OCI-LY7 (cell line): ENCODE data around the gene PER3. TPM values are rescaled to one million over a fixed set of nuclear protein-coding genes. Genes with fewer than 3 reads are reported as not detected.

Experiments
- BruUV-seq: library from RNA; stranded (reverse); fragments of 400-500 nt; replicated peaks from 2 replicates; lab custom pipeline; 2021; lab: Mats Ljungman, UMichigan
- CTCF ChIA-PET: fragments of 300-600 bp; sonication (Branson Sonifier 250); formaldehyde crosslinking; loops from one replicate; lab custom pipeline; 2022; ENCODE audit warnings: antibody characterized with exemption; ENCODE audit not compliant: unreplicated experiment; lab: Charles Lee
- POLR2A ChIA-PET: fragments of 300-600 bp; sonication (Branson Sonifier 250); formaldehyde crosslinking; loops from one replicate; lab custom pipeline; 2022; ENCODE audit warnings: antibody characterized with exemption; lab: Charles Lee
- DNase-seq: peaks from one replicate; pipeline ENCODE4 v3.0.0-alpha.2; 2015; ENCODE audit warnings: low spot score
- H2AFZ ChIP-seq: fragments of 200-600 bp; sonication (generic), shearing (Covaris generic); 2 replicates; pipeline ENCODE4 v1.6.1; 2014; ENCODE audit warnings: mild to moderate bottlenecking, antibody characterized with exemption, low read length, moderate library complexity
- H3K27ac ChIP-seq: fragments of 200-600 bp; sonication (generic); 2 replicates; pipeline ENCODE4 v1.5.1; 2014; ENCODE audit warnings: mixed run types, low read depth, mild to moderate bottlenecking, moderate library complexity, low read length, inconsistent platforms; ENCODE audit not compliant: poor library complexity, severe bottlenecking
- H3K36me3 ChIP-seq: fragments of 200-600 bp; sonication (generic); 2 replicates; pipeline ENCODE4 v1.6.1; 2014; ENCODE audit warnings: mild to moderate bottlenecking, antibody characterized with exemption, low read length, moderate library complexity, mixed read lengths; ENCODE audit not compliant: insufficient read depth
- H3K4me1 ChIP-seq: fragments of 200-600 bp; sonication (generic); 2 replicates; pipeline ENCODE4 v1.5.1; 2014; ENCODE audit warnings: mild to moderate bottlenecking, low read length; ENCODE audit not compliant: insufficient read depth, poor library complexity, severe bottlenecking
- H3K4me2 ChIP-seq: fragments of 200-600 bp; sonication (generic); 2 replicates; pipeline ENCODE4 v1.6.1; 2014; ENCODE audit warnings: mild to moderate bottlenecking, low read length
- H3K4me3 ChIP-seq: fragments of 200-600 bp; sonication (generic); 2 replicates; pipeline ENCODE4 v1.5.1; 2014; ENCODE audit warnings: mild to moderate bottlenecking, low read depth, low read length; ENCODE audit not compliant: poor library complexity, severe bottlenecking
- H3K79me2 ChIP-seq: fragments of 200-600 bp; sonication (generic); 2 replicates; pipeline ENCODE4 v1.6.1; 2016; ENCODE audit warnings: low read depth, mild to moderate bottlenecking, low read length, moderate library complexity, mixed read lengths; ENCODE audit not compliant: insufficient read depth
- H3K9me2 ChIP-seq: fragments of 200-600 bp; sonication (generic); 2 replicates; pipeline ENCODE4 v1.6.1; 2016; ENCODE audit warnings: mild to moderate bottlenecking, low read length, mixed read lengths; ENCODE audit not compliant: insufficient read depth
- H3K9me3 ChIP-seq: fragments of 200-600 bp; sonication (generic); 2 replicates; pipeline ENCODE4 v1.6.1; 2014; ENCODE audit warnings: mild to moderate bottlenecking, mixed run types, low read length, mixed read lengths
- H4K20me1 ChIP-seq: fragments of 200-600 bp; sonication (generic); 2 replicates; pipeline ENCODE4 v1.6.1; 2014; ENCODE audit warnings: mild to moderate bottlenecking, antibody characterized with exemption, low read length, moderate library complexity, mixed read lengths; ENCODE audit not compliant: insufficient read depth
- EZH2phosphoT487 ChIP-seq: fragments of 200-600 bp; sonication (generic); IDR thresholded peaks from 2 replicates; pipeline ENCODE4 v1.6.1; 2018; ENCODE audit warnings: low read depth, borderline replicate concordance, mild to moderate bottlenecking, mixed run types, antibody characterized with exemption, low read length, moderate library complexity, mixed read lengths
- intact Hi-C: fragments of 100-400 bp; cut with micrococcal nuclease; formaldehyde crosslinking; loops from one replicate; pipeline ENCODE4 v1.10.0; 2022; ENCODE audit not compliant: unreplicated experiment
- total RNA-seq, 2 experiments: library from RNA; depleted of rRNA in 1 of 2; stranded (reverse); fragments of >200 nt in 1 of 2; shearing (Covaris generic) in 1 of 2; gene quantifications; 2 replicates each; pipeline ENCODE4 v1.2.3, GENCODE V29; 2014 to 2022
- TF ChIP-seq, protein P1 (sequence below): fragments of 200-600 bp; sonication (generic); conservative IDR thresholded peaks from 2 replicates; pipeline ENCODE4 v1.5.1; 2014; ENCODE audit warnings: mild to moderate bottlenecking, antibody characterized with exemption, low read length, moderate library complexity, mixed read lengths

The PER3 gene
- total RNA-seq, 2 experiments from 2014 or later: 9.0 to 13.1 TPM

- ChIA-PET CTCF (no interaction called here), POLR2A (interaction anchor here (1.9 kb wide), 1 partner anchor 10 kb away, joined by 4 read pairs; the partner anchor contains the start of gene VAMP3)
- peaks cover 8% of the 10 kb centered on the region for H3K4me1 ChIP-seq
- no TSS peak for BruUV-seq
- DNase-seq: no peak
- peaks cover 37% of the 10 kb centered on the region for H3K36me3 ChIP-seq
- H3K4me3 ChIP-seq: no peak overlapping the region
- H4K20me1 ChIP-seq: no peaks in the 10 kb centered on the region
- H3K27ac ChIP-seq: no peak overlapping the region
- no peaks in the 10 kb centered on the region for H3K9me2 ChIP-seq
- no peak for TF ChIP-seq EZH2phosphoT487
- TF ChIP-seq, protein P1, sequence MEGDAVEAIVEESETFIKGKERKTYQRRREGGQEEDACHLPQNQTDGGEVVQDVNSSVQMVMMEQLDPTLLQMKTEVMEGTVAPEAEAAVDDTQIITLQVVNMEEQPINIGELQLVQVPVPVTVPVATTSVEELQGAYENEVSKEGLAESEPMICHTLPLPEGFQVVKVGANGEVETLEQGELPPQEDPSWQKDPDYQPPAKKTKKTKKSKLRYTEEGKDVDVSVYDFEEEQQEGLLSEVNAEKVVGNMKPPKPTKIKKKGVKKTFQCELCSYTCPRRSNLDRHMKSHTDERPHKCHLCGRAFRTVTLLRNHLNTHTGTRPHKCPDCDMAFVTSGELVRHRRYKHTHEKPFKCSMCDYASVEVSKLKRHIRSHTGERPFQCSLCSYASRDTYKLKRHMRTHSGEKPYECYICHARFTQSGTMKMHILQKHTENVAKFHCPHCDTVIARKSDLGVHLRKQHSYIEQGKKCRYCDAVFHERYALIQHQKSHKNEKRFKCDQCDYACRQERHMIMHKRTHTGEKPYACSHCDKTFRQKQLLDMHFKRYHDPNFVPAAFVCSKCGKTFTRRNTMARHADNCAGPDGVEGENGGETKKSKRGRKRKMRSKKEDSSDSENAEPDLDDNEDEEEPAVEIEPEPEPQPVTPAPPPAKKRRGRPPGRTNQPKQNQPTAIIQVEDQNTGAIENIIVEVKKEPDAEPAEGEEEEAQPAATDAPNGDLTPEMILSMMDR: no peak
- H3K9me3 ChIP-seq: no peaks in the 10 kb centered on the region
- H3K79me2 ChIP-seq: no peaks in the 10 kb centered on the region
- H3K4me2 ChIP-seq: no peak overlapping the region
- H2AFZ ChIP-seq: no peak overlapping the region
- intact Hi-C loops: no loop called here
Measured at GRCh38 chr1:7781501-7781900, 2.6 kb upstream of the PER3 start.

GRCh38 chr1:7781923-7782495 lies 2.1 kb upstream of the PER3 start:
- TF ChIP-seq, protein P1: no peak
- TF ChIP-seq EZH2phosphoT487: no peak
- no peak overlapping the region for H2AFZ ChIP-seq
- H3K36me3 ChIP-seq: peaks cover 36% of the 10 kb centered on the region
- DNase-seq: no peak
- ChIA-PET CTCF (no interaction called here), POLR2A (no interaction called here)
- H3K4me3 ChIP-seq: no peak overlapping the region
- intact Hi-C loops: no loop called here
- no peaks in the 10 kb centered on the region for H3K9me2 ChIP-seq
- BruUV-seq: no TSS peak
- peaks cover 8% of the 10 kb centered on the region for H3K4me1 ChIP-seq
- H3K9me3 ChIP-seq: no peaks in the 10 kb centered on the region
- H3K27ac ChIP-seq: no peak overlapping the region
- no peak overlapping the region for H3K4me2 ChIP-seq
- H3K79me2 ChIP-seq: no peaks in the 10 kb centered on the region
- H4K20me1 ChIP-seq: no peaks in the 10 kb centered on the region

- DNase-seq: peak; percentile 31
- H3K27ac ChIP-seq: no peak overlapping the region
- H3K79me2 ChIP-seq: no peaks in the 10 kb centered on the region
- CTCF ChIA-PET: no interaction called here
- TF ChIP-seq EZH2phosphoT487: no peak
- TF ChIP-seq, protein P1: no peak
- intact Hi-C loops: no loop called here
- H3K36me3 ChIP-seq: peaks cover 23% of the 10 kb centered on the region
- peak overlapping the region; percentile 86; the same call in 1 of the 2 replicates for H2AFZ ChIP-seq
- no peaks in the 10 kb centered on the region for H4K20me1 ChIP-seq
- peak overlapping the region; percentile 78 for H3K4me2 ChIP-seq
- no peaks in the 10 kb centered on the region for H3K9me2 ChIP-seq
- no peaks in the 10 kb centered on the region for H3K9me3 ChIP-seq
- H3K4me3 ChIP-seq: peak overlapping the region; percentile 66
- POLR2A ChIA-PET: no interaction called here
- H3K4me1 ChIP-seq: peaks cover 8% of the 10 kb centered on the region
- BruUV-seq: no TSS peak
Measured at GRCh38 chr1:7783178-7783711, 846 bp upstream of the PER3 start.
